ENCODE measurements around the gene BCL10.
"Not testable (repeated sequence)": the region's sequence is repeated elsewhere in the genome, so short reads cannot be mapped to it uniquely, and the experiment has no call there.

BCL10 gene

DNA sequence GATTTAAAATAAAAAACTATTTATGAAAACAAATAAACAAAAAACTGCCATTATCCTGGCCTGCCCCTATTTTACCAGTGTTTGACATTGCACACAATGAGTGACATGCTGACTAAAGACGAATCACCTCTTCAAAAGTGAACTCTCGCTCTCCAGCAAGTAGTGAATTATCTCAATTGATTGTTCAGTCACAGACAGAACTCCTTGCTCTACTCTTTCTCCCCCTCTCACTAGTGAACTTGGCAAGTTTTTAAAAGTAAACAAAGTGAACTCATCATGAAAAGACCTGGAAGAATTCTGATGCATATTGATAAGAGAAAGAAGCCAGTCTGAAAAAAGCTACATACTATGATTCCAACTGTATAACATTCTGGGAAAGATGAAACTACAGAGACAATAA, 12.3 kb downstream of the BCL10 start:
- no peak for DNase-seq (ENCODE audit: low read depth, low spot score)

DNA sequence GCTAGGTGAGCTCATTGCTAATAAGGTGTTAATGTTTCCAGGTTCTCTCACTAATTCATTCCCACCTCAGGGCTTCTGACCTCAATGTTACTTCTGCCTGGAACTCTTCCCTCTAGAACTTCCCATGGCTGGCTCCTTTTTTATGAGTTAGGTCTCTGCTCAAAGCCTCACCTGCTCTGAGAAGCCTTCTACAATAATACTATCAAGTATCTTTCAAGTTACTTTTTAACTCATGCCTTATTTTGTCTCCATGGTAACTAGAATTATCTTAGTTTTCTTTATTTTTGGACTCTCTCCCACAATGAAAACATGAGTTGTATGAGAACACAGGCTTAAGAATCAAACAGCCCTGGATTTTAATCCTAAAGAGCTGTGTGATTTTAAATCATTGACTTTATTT, 13.4 kb downstream of the BCL10 start:
- DNase-seq (ENCODE audit: low read depth, low spot score), result no peak

DNA sequence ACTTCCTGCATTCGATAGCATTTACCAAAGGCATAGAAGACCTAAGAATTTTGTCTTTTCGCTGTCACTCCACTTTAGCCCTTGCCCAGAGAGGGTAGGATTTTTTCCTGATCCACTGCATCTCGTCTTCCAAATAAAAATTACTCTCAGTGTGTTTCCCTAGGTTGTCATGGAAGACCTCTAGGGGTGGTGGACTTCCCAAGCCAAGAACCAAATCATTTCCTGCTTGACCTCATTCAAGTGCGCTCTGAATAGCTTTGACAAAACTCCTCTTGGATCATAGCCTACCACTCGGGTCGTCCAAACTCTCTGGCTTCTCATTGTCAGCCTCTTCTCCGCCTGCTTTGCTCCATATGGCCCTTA, 16.5 kb downstream of the BCL10 start:
- DNase-seq (ENCODE audit: low read depth, low spot score), result no peak

DNA sequence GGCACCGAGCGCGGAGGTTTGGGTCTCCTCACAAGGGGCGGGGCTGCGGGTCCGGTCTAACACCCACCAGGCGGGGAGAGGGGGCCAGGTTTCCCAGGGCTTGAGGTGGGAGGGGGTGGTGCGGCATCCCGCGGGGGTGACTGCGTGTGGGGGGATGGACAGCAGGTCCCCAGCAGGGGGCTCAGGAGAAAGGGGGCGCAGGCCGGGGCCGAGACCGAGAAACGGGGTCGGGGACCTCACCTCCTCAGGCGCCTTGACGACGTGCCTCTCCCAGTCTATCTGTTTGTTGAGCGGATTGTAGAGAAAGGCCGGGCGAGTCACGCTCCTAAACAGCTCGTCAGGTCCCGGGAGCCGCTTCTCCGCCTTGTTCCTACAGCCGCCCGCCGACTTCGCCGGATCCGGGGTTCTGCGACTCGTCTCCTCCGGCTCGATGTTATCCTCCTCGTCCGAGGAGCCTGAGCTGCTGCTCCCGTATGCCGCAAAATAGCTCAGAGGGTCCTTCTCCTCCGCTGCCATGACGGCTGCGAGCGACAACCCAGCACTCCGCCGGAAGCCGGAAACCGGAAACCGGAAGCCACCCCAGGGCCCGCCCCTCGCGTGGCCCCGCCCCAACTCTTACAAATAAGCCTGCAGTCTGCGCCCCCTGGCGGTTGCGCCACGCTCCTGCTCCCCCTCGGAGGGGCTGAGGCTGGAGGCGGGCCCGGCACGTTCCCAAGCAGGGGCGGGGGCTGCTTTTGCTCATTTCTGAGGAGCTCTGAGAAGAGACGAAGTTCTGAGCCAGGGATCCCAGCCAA, 17.1 kb downstream of the BCL10 start, which contains the start of gene C1orf52:
TSS of gene C1orf52 (minus strand) at position 545 of the 794 bp plus-strand sequence. CDS start at position 516, 29 bp downstream.
- peak; percentile 99 for DNase-seq (ENCODE audit: low read depth, low spot score)

DNA sequence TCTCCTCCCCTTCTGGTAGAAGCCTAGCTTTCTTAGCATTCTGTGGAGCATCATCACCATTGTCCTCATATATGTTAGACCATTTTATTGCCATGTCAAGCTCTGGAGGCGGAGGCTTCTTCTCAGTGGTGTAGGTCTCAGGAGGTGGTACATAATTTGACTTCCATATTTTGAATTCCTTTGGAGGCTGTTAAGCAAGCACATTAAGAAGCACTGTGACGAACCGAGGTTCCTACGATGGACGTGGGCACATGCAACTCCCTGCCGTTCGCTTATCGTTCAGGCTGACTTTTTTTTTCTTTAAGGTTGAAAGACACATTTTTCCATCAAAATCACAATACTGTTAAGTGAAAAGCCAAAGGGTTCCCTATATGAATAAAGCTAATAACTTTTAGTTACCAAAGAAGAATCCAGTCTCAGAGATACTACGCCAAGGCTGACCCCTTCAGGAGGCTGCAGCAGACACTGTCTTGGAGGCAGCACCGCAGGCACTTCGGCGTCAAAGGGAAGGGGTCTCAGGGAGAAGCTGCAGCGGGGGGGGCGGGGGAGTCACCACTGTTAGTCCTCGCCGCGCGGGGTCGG, 17.8 kb downstream of the BCL10 start:
- peak; percentile 29 for DNase-seq (ENCODE audit: low read depth, low spot score)

GRCh38 chr1:85249042-85249441, 27.4 kb downstream of the BCL10 start:
- not testable (repeated sequence) for DNase-seq (ENCODE audit: low read depth, low spot score)

DNA sequence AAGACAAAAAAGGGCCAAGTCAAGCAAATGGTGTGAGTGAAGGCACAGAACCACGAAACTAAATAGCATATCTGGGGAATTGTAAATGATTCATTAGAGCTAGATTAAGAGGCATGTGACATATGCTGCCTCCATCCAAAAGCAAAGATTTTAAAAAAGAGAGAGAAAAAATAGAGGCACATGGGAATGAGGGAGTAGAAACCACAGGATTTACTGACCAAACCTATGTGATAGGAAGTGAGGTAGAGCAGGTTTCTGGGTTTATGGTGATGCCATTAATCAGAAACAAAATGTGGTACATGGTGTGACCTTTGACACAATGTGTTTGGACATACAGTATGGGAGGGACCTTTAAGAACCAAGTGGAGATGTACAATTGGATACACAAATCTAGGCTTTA, 30.5 kb downstream of the BCL10 start:
- DNase-seq (ENCODE audit: low read depth, low spot score), result no peak

GRCh38 chr1:85245456-85245855, 31.0 kb downstream of the BCL10 start:
- no peak for DNase-seq (ENCODE audit: low read depth, low spot score)

DNA sequence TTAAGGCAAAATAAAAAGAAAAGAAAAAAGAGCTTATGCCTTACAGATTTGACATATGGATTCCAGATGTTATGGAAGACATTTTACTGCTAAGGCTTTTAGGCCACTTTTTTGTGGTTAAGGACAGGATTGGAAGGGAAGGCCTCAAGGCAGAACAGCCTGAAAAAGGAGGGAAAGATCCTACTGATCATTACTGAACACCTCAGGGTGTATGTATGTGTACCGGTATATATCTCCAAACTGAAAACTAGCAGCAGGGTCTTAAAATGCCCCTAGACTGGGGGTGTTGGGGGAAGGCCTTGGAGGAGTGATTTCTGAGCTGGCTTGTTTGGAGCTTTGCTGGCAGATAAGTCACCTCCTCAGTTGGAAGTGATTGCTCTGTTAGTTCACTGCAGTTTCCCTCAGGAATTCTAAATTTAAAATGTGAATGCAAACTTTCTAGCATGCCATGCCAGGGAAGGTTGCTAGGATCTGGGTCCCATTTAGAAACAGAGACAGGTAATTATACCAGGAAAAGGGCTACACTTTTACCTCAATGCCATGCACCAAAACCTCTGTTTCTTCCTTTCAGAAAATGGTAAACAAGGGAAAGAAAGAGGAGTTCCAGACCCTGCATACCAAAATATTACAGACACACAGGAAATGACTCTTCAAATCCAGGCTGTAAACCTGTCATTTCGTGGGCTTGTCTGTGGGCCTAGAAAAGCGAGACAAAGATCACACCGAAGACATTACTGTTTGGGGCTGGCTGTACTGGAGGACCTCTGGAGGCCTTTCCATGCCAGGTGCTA, 32.0 kb downstream of the BCL10 start:
- DNase-seq (ENCODE audit: low read depth, low spot score), result peak; percentile 52

DNA sequence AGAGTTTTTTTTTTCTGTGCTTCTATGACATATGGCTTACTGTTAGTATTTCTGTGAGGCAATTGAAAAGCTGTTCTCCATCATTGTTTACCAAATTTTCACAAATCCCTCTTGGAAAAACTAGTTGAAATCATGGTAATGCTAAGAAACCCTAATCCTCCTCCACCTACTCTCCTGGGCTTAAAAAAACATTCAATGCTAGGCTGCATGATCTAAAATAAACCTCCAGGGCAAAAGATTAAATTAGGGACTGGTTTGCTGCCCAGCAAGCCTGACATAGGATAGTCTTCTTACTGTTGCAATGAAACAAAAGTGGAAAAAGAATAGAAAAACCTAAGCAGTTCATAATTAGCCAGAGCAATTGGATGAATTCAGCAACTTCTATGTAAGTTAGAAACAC, 33.1 kb downstream of the BCL10 start:
- DNase-seq (ENCODE audit: low read depth, low spot score), result no peak

DNA sequence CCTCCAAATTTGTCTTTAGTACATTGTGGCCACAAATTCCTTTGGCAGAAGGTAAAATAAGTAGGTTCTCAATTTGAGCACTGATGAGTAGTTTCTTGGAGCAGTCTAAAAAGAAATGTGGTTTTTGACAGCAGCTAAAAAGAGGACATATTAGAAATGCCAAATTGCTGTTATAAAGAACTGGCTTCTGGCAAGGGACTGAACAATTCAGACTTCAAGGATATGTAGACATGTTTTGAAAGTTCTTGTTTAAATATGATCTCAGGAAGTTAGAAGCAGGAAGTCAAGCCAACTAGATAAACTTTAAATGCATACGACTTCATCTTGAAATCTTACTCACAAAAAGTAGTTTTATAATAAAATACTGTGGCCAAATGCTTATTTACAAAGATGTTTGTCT, 35.8 kb downstream of the BCL10 start:
- no peak for DNase-seq (ENCODE audit: low read depth, low spot score)

- DNase-seq (ENCODE audit: low read depth, low spot score), result peak; percentile 52
Observed at GRCh38 chr1:85240174-85240601, 36.2 kb downstream of the BCL10 start.

DNA sequence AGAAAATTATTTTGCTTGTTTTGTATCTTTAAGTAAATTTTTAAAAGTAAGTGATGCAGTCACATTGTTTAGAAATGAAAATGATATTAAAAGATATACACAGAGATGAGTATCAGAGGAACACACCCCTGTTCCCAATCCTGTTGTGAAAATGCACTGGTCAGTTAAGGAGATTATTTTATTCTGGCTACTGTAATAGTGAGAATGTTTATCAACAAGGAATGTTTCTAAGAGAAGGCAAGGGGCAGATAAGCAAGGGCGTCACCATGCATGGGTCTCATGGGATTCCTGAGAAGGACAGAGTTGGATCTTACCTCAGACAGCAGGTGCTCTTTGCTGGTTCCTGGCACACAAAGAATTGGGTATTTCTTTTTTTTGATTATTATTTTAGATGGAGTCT, 38.8 kb downstream of the BCL10 start:
- DNase-seq (ENCODE audit: low read depth, low spot score), result no peak

DNA sequence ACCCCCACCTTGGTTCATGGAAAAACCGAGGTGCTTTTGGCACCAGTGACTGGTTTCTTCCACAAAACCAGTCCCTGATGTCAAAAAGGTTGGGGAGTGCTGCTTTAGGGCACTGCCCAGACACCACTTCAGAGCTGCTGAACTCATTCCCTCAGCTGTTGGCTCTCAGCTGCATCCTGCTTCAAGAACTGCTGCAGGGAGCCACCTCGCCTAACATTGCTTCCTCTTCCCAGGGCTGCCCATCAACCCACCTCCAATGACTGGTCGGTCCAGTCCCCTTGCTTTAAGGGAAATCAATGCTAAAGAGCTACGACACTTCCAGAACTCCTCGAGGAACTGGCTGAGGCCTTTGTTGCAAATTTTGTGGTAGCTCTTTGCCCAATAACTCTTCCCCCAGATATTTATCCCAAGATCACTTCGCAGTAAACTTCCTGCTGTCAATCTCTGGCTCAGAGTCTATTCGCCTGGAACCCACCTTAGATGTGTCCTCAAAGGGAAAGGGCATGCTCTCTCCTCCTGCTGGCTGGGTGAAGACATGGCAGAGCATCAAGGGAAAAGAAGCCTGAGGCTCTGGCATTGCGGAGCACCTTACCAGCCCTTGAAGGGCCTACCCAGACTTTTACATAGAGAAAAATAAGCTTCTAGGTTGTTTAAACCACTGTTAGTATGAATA, 46.0 kb downstream of the BCL10 start:
- peak; percentile 67 for DNase-seq (ENCODE audit: low read depth, low spot score)

DNA sequence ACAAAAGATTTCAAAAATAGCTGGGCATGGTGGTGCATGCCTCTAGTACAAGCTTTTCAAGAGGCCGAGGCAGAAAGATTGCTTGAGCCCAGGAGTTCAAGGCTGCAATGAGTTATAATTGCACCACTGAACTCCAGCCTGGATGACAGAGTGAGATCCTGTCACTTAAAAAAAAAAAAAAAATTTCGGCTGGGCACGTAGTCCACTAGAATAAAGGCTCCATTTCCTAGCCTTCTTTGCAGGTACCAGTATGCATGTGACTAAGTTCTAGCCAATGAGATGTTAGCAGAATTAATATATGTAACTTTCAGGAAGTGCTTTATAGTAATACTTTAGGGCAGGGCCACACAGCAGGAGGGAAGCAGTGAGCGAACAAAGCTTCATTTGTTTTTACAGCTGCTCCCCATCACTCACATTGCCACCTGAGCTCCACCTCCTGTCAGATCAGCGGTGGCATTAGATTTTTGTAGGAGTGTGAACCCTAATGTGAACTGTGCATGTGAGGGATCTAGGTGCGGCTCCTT, 46.8 kb downstream of the BCL10 start:
- DNase-seq (ENCODE audit: low read depth, low spot score), result no peak

- no peak for DNase-seq (ENCODE audit: low read depth, low spot score)
Observed at GRCh38 chr1:85228972-85229371, 47.5 kb downstream of the BCL10 start.

DNA sequence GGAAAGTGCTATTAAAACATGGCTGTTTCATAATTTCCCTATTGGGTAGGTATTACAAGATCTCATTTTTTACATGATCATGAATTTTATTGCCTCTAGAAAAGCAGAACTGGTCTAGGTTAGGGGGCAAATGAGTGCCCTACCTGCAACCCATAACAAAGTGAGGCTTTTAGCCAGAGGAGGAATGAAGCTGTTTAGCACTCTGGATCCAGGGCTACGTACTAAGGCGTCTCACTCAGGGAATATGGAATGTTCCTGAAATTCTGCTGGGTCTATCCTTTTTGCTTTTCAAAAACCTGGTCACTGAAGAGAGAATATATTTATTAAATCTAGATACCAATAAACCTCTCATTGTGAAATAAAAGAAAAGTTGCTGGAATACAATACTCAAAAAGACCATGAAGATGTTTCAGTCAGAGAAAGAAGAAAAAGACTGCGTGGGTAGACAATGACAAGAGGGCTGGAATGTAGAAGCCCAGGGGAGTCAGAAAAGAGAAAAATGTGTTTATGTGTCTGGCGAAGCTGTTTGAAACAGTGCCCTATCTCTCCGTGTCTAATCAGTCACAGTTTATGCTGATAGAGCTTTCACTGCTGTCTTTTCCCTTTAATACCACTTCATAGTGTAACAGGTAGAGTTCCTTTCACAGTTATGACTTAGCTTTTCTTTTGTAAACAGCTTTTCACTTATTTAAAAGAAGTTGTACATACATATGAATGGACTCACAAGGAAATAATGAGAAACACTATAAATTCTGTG, 50.6 kb downstream of the BCL10 start:
- peak; percentile 67 for DNase-seq (ENCODE audit: low read depth, low spot score)

DNA sequence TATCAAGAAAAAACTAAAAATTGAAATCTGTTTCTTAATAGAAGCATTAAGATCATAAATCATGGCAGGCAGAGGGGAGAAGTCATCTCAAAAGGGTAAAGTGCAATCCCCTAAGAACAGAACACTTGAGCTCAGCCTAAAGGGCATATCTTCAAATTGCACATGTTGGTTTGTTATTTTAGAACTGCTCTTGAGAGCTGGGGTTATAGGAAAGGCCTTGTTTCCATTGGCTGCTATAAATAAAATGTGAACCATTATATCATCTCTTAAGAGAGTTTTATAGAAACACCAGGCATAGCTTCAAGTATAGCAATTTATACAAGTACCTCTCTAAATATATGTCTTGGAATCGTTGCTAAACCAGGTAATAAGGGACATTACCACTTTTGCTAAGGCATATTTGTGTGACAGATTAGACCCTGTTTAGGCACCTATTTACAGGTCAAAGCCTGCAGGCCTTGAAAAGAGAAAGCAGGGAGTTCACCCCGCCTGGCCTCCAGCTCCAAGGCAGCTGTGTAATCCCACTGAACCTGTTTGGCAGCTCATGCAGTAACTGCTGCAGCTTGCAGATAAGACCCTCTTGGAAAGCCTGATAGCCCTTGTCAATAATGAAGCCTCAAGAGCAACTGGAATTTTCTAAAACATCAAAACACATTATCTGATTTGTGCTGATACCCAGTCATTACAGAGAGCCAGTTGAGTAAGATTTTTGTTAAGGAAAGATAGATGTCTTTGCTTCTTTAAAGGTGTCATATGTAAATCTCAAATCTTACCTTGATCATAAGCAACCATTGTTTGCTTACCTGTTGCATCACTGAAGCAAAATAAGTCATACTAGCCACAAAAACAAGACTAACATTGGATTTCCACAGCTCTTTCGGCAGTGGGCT, 51.5 kb downstream of the BCL10 start:
- DNase-seq (ENCODE audit: low read depth, low spot score), result peak; percentile 92

DNA sequence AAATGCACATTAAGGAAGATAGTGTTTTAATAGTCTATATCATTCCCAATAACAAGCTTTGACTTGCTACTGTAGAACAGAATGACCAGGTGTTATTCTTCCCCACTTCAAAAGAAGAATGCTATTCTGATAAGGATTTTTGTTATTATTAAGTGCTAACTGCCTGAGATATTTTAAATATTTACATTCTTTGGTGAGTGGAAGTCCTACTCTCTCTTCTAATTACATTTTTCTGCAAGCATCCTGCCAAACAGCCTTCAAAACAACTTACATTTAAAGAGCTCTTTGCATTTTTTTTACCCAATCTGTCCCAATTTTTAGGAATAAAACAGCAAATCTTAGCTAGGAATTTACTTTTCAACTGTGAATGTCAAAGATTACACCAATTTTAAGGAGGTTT, 52.1 kb downstream of the BCL10 start:
- no peak for DNase-seq (ENCODE audit: low read depth, low spot score)

- no peak for DNase-seq (ENCODE audit: low read depth, low spot score)
Observed at GRCh38 chr1:85223334-85223733, 53.1 kb downstream of the BCL10 start.
